Measurements from ENCODE around the gene LTBP1. TPM values are rescaled to one million over a fixed set of nuclear protein-coding genes. Genes with fewer than 3 reads are reported as not detected.

Gene LTBP1
- polyA plus RNA-seq, 1 donor (not counting 4 experiments of a cell fraction or from before 2014, with no cell fraction given): 9.2 TPM

GRCh38 chr2:33323957-33324356, 377.2 kb downstream of the LTBP1 start:
- no peak overlapping the region for H3K27ac ChIP-seq (ENCODE audit: control insufficient read depth, insufficient read depth, low read length)
- FAIRE-seq (no peak), DNase-seq (ENCODE audit: low read depth, low spot score) (no peak)
- H4K20me1 ChIP-seq (ENCODE audit: control insufficient read depth, extremely low read depth, insufficient read depth, low read length): no peaks in the 10 kb centered on the region
- no peaks in the 10 kb centered on the region for H3K9me3 ChIP-seq (ENCODE audit: control insufficient read depth, low read depth, low read length)
- H3K79me2 ChIP-seq (ENCODE audit: control insufficient read depth, insufficient read depth, low read length): no peaks in the 10 kb centered on the region
- dilution Hi-C loops (cut with MboI; ENCODE audit: extremely low pct_ligation_motif_present, low sequenced_read_pairs): no loop called here
- TF ChIP-seq EZH2 (IDR thresholded peaks at IDR 0.05; ENCODE audit: low read length): no peak
- no peak for TF ChIP-seq CTCF (optimal IDR thresholded peaks at IDR 0.05 in 1 of 3, IDR thresholded peaks at IDR 0.05 in 1 of 3, conservative IDR thresholded peaks at IDR 0.05 in 1 of 3; ENCODE audit: extremely low read depth in 1 of 3, insufficient read depth in 2 of 3, low read length in 3 of 3)
- H3K4me2 ChIP-seq (ENCODE audit: control insufficient read depth, extremely low read depth, insufficient read depth, low read depth, low read length): no peak overlapping the region
- H3K36me3 ChIP-seq (ENCODE audit: control insufficient read depth in 2 of 2, extremely low read depth in 1 of 2, insufficient read depth in 2 of 2, low read length in 2 of 2): no peaks in the 10 kb centered on the region
- H2AFZ ChIP-seq (ENCODE audit: control insufficient read depth, low read length): no peak overlapping the region
- no peak overlapping the region for H3K4me3 ChIP-seq (ENCODE audit: control insufficient read depth in 2 of 3, extremely low read depth in 1 of 3, insufficient read depth in 2 of 3, low read depth in 1 of 3, low read length in 3 of 3)
- H3K27me3 ChIP-seq (ENCODE audit: control insufficient read depth, extremely low read depth, insufficient read depth, low read length): no peaks in the 10 kb centered on the region
- H3K9ac ChIP-seq (ENCODE audit: control insufficient read depth, extremely low read depth, insufficient read depth, low read length): no peak overlapping the region
- no peaks in the 10 kb centered on the region for H3K9me1 ChIP-seq (ENCODE audit: control insufficient read depth, extremely low read depth, insufficient read depth, low read length)
- no peaks in the 10 kb centered on the region for H3K4me1 ChIP-seq (ENCODE audit: control insufficient read depth, extremely low read depth, insufficient read depth, low read length)

DNA sequence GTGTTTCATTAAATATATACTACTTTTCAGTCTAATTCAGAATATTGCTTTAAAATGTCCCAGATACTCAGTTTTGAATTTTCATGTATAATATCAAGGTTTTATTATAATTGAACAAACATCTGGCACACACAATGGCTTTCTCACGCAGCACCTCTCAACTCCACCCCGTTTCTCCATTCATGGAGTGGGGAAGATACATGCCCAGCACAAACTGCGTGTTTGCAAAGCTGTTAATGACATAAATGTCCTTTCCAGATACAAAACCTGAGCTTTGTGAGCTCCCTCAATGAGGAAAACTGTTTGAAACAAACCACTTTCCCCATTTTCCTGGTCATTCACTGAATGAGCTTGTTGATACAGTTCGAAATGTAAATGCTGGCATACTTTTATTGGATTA, 379.3 kb downstream of the LTBP1 start:
- H3K27ac ChIP-seq (ENCODE audit: control insufficient read depth, insufficient read depth, low read length): no peak overlapping the region
- no peaks in the 10 kb centered on the region for H4K20me1 ChIP-seq (ENCODE audit: control insufficient read depth, extremely low read depth, insufficient read depth, low read length)
- H3K9me1 ChIP-seq (ENCODE audit: control insufficient read depth, extremely low read depth, insufficient read depth, low read length): no peaks in the 10 kb centered on the region
- no peak overlapping the region for H3K4me3 ChIP-seq (ENCODE audit: control insufficient read depth in 2 of 3, extremely low read depth in 1 of 3, insufficient read depth in 2 of 3, low read depth in 1 of 3, low read length in 3 of 3)
- FAIRE-seq: no peak
- H3K9me3 ChIP-seq (ENCODE audit: control insufficient read depth, low read depth, low read length): no peaks in the 10 kb centered on the region
- no peaks in the 10 kb centered on the region for H3K4me1 ChIP-seq (ENCODE audit: control insufficient read depth, extremely low read depth, insufficient read depth, low read length)
- no peak for DNase-seq (ENCODE audit: low read depth, low spot score)
- H3K36me3 ChIP-seq (ENCODE audit: control insufficient read depth in 2 of 2, extremely low read depth in 1 of 2, insufficient read depth in 2 of 2, low read length in 2 of 2): no peaks in the 10 kb centered on the region
- no peak overlapping the region for H3K4me2 ChIP-seq (ENCODE audit: control insufficient read depth, extremely low read depth, insufficient read depth, low read depth, low read length)
- no peak overlapping the region for H3K9ac ChIP-seq (ENCODE audit: control insufficient read depth, extremely low read depth, insufficient read depth, low read length)
- dilution Hi-C loops (cut with MboI; ENCODE audit: extremely low pct_ligation_motif_present, low sequenced_read_pairs): no loop called here
- H3K27me3 ChIP-seq (ENCODE audit: control insufficient read depth, extremely low read depth, insufficient read depth, low read length): no peaks in the 10 kb centered on the region
- no peak overlapping the region for H2AFZ ChIP-seq (ENCODE audit: control insufficient read depth, low read length)
- TF ChIP-seq CTCF (optimal IDR thresholded peaks at IDR 0.05 in 1 of 3, IDR thresholded peaks at IDR 0.05 in 1 of 3, conservative IDR thresholded peaks at IDR 0.05 in 1 of 3; ENCODE audit: extremely low read depth in 1 of 3, insufficient read depth in 2 of 3, low read length in 3 of 3): no peak
- no peak for TF ChIP-seq EZH2 (IDR thresholded peaks at IDR 0.05; ENCODE audit: low read length)
- H3K79me2 ChIP-seq (ENCODE audit: control insufficient read depth, insufficient read depth, low read length): no peaks in the 10 kb centered on the region

Measured in keratinocyte (primary cell).